Measurements from ENCODE around the gene ARMC5.

ARMC5 gene

DNA sequence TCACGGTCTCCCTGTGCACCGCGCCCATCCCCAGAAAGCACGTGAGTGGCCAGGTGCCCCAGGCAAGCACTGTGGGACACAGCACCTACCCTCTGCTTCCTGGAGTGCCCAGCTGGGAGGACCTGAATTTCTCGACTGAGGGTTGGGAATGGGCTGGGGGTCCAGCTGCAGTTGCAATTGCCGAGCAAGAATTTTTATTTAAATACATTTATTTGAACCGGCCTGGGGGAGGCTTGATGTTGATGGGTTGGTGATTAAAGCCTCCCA is 29.9 kb downstream of the ARMC5 start:
- DNase-seq (ENCODE audit: insufficient read length, low spot score) = no peak
- TF ChIP-seq, protein P1, sequence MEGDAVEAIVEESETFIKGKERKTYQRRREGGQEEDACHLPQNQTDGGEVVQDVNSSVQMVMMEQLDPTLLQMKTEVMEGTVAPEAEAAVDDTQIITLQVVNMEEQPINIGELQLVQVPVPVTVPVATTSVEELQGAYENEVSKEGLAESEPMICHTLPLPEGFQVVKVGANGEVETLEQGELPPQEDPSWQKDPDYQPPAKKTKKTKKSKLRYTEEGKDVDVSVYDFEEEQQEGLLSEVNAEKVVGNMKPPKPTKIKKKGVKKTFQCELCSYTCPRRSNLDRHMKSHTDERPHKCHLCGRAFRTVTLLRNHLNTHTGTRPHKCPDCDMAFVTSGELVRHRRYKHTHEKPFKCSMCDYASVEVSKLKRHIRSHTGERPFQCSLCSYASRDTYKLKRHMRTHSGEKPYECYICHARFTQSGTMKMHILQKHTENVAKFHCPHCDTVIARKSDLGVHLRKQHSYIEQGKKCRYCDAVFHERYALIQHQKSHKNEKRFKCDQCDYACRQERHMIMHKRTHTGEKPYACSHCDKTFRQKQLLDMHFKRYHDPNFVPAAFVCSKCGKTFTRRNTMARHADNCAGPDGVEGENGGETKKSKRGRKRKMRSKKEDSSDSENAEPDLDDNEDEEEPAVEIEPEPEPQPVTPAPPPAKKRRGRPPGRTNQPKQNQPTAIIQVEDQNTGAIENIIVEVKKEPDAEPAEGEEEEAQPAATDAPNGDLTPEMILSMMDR (IDR thresholded peaks at IDR 0.05; ENCODE audit: insufficient read depth, missing control alignments) = no peak
- FAIRE-seq = no peak

DNA sequence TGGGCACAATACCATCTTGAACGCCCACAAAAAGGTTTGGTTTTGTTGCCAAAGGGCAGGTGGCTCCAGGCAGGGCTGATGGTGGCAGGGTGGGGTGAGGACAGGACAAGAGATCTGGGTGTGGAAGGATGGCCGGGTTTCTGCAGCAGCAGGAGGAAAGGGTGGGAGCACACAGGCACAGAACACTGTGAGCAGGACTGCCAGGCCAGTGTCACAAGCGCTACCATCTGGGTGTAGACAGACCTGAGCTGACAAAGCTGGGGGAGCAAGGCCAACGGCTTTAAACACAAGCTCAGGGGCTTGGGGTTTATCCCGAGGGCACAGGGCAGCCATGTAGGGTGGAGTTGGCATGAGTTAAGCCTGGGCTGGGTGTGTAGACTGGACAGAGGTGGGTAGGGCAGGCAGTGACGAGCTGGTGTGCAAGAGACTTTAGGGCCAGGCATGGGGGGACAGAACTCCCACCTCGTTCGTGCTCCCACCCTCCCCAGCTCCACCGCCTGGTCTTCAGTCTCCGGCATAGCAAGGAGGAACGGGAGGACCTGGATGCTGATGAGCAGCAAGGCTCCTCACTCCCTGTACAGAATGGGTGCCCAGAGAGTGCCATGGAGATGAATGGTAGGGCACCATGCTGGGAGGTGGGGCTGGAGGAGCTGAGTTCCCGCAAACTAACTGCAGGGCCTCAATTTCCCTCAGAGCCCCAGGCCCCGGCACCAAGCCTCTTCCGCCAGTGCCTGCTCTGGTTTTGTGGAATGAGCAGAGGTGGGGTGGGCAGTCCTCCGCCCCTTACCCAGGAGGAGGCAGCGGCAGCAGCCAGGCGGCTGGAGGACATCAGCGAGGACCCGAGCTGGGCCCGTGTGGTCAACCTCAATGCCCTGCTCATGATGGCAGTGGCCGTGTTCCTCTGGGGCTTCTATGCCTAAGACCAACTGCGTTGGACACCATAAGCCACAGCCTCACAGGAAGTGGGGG is 30.6 kb downstream of the ARMC5 start:
- DNase-seq (ENCODE audit: insufficient read length, low spot score) (no peak), FAIRE-seq (no peak)
- TF ChIP-seq, protein P1 (IDR thresholded peaks at IDR 0.05; ENCODE audit: insufficient read depth, missing control alignments) = no peak

DNA sequence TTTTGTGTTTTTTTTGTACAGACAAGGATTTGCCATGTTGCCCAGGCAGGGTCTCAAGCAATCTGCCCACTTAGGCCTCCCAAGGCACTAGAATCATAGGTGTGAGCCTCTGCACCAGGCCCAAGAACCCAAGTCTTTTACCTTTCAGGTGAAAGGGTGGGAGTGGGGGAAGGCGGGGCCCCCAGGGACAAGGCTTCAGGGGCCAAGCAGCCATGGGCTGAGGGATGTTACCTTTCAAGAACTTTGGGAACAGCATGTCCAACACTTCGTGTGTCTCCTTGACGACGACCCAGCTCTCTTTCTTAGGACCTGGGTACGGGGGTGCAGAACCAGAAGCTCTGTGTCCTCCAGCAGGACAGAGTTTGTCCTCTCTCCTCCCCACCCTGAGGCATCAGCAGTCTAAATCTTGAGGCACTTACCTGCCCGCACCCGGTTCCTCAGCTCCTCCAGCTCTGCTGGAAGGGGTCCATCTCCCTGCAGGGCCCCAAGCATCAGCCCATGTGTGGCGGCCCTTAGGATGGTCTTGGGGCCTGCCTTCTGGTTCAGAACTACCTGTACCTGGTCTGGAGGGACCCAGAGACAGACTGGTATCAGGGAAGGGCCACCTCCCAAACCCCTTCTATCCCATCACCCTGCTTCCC is 32.6 kb downstream of the ARMC5 start:
- TF ChIP-seq, protein P1 (IDR thresholded peaks at IDR 0.05; ENCODE audit: insufficient read depth, missing control alignments) = no peak
- DNase-seq (ENCODE audit: insufficient read length, low spot score) (no peak), FAIRE-seq (no peak)

DNA sequence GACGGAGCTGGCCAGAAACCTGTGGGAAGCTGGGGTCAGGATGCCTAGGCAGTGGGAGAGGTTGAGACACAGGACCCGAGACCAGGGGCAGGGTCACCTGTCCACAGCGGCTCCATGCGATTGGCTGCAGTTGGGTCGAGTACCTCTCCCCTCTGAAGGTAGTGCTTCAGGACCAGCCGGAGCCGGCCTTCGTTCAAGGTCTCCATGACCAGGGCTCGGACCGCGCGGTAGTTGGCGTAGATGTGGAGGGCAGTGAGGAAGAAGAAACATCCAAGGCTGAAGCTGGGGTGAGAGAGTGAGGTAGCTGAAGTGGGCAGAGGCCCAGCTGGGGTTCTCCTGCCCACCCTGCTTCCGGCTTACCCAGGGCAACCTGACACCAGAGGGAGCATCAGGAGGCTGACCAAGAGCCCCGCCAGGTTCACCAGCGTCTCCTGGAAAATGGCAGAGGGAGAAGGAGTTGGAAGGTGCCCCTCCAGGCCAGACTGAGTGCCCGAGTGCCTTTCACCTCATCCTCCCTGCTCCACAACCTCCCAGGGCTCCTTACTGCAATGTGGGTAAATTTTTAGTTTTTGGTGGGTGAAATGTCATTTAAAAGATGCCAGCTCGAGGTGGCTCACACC is 34.3 kb downstream of the ARMC5 start:
- TF ChIP-seq, protein P1 (IDR thresholded peaks at IDR 0.05; ENCODE audit: insufficient read depth, missing control alignments) = no peak
- no peak for FAIRE-seq
- DNase-seq (ENCODE audit: insufficient read length, low spot score) = no peak

DNA sequence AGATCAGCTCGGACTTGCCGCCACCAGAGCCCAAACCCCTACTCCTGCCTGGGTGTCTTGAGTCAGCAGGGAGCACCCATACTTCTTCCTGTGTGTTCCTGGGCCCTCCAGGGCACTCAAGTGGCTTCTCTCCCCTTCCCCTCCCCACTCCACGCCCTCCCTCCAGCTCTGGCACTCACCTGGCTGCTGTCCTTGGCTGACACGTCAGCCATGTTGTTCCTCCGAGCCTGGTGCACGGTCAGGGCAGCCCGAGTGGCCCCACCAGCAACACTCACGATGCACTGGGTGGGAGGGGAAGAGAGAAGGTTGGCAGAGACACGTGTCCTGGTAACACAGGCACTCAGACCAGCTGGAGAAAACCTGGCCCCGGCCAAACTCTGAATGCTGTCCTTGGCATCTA is 37.4 kb downstream of the ARMC5 start:
- FAIRE-seq = no peak
- TF ChIP-seq, protein P1 (IDR thresholded peaks at IDR 0.05; ENCODE audit: insufficient read depth, missing control alignments) = no peak
- DNase-seq (ENCODE audit: insufficient read length, low spot score) = no peak

DNA sequence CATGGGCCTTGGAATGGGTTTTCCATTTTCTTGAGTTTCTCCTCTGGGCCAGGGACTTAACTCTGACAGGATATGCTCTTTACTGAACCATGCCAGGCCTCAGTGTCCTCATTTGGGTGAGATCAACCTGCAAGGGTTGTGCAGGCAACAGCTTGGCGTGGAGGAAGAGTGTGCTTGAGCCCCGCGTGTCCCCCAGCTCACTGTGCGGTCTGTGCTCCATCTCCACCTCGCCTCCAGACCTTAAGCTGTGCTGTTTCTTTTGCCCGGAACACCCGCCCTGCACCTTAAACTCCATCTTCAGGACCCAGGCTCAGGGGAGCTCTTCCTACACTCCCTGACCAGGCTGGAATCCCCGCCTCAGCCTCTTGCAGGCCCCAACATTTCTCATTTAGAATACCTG is 39.2 kb downstream of the ARMC5 start:
- TF ChIP-seq, protein P1 (IDR thresholded peaks at IDR 0.05; ENCODE audit: insufficient read depth, missing control alignments) = no peak
- no peak for FAIRE-seq
- DNase-seq (ENCODE audit: insufficient read length, low spot score) = no peak

Data from D721Med (cell line).